H9 (cell line): ENCODE measurements around the gene TADA2B. TPM values are rescaled to one million over a fixed set of nuclear protein-coding genes. Genes with fewer than 3 reads are reported as not detected.

Source experiments
- DNase-seq: peaks from one replicate; pipeline ENCODE4 v3.0.0-alpha.2; 2017
- H2AFZ ChIP-seq: one replicate; pipeline ENCODE4 v1.6.1; 2013; ENCODE audit warnings: mild to moderate bottlenecking, low read length, control low read depth, moderate library complexity
- H2AK5ac ChIP-seq: 2 replicates; pipeline ENCODE4 v1.6.1; 2013; ENCODE audit warnings: low read length, control low read depth, mixed read lengths; ENCODE audit not compliant: insufficient read length
- H2BK120ac ChIP-seq: one replicate; pipeline ENCODE4 v1.6.1; 2013; ENCODE audit warnings: low read depth, mild to moderate bottlenecking, low read length, control low read depth, inconsistent platforms; ENCODE audit not compliant: poor library complexity, severe bottlenecking
- H2BK12ac ChIP-seq: 2 replicates; pipeline ENCODE4 v1.6.1; 2013; ENCODE audit warnings: low read length, control low read depth, mixed read lengths, low read depth; ENCODE audit not compliant: insufficient read length
- H2BK15ac ChIP-seq: 2 replicates; pipeline ENCODE4 v1.6.1; 2013; ENCODE audit warnings: low read depth, low read length, control low read depth
- H2BK20ac ChIP-seq: one replicate; pipeline ENCODE4 v1.6.1; 2013; ENCODE audit warnings: low read depth, mild to moderate bottlenecking, low read length, control low read depth, inconsistent platforms; ENCODE audit not compliant: poor library complexity, severe bottlenecking
- H2BK5ac ChIP-seq: 2 replicates; pipeline ENCODE4 v1.6.1; 2013; ENCODE audit warnings: low read length, control low read depth, mixed read lengths; ENCODE audit not compliant: insufficient read length
- H3K14ac ChIP-seq: 2 replicates; pipeline ENCODE4 v1.6.1; 2013; ENCODE audit warnings: low read length, control low read depth; ENCODE audit not compliant: insufficient read depth
- H3K18ac ChIP-seq: 2 replicates; pipeline ENCODE4 v1.6.1; 2013; ENCODE audit warnings: low read depth, mild to moderate bottlenecking, mixed read lengths, low read length, control low read depth; ENCODE audit not compliant: insufficient read length
- H3K23ac ChIP-seq: 2 replicates; pipeline ENCODE4 v1.6.1; 2013; ENCODE audit warnings: low read length, control low read depth, mixed read lengths, low read depth; ENCODE audit not compliant: insufficient read length
- H3K23me2 ChIP-seq: 2 replicates; pipeline ENCODE4 v1.6.1; 2013; ENCODE audit warnings: low read depth, mild to moderate bottlenecking, mixed read lengths, low read length, control low read depth; ENCODE audit not compliant: insufficient read length, poor library complexity, severe bottlenecking
- H3K27ac ChIP-seq: 2 replicates; pipeline ENCODE4 v1.5.1; 2013; ENCODE audit warnings: low read length, control low read depth, mixed read lengths, low read depth; ENCODE audit not compliant: insufficient read length
- H3K27me3 ChIP-seq: 2 replicates; pipeline ENCODE4 v1.6.1; 2013; ENCODE audit warnings: low read length, control low read depth, inconsistent platforms; ENCODE audit not compliant: insufficient read depth
- H3K4ac ChIP-seq: 2 replicates; pipeline ENCODE4 v1.6.1; 2013; ENCODE audit warnings: low read depth, mild to moderate bottlenecking, control low read depth, inconsistent platforms, low read length, moderate library complexity
- H3K4me1 ChIP-seq: 2 replicates; pipeline ENCODE4 v1.6.1; 2013; ENCODE audit warnings: low read length, control low read depth, inconsistent platforms; ENCODE audit not compliant: insufficient read depth
- H3K4me2 ChIP-seq: 2 replicates; pipeline ENCODE4 v1.6.1; 2013; ENCODE audit warnings: low read length, control low read depth, mixed read lengths; ENCODE audit not compliant: insufficient read length, insufficient read depth
- H3K56ac ChIP-seq: 2 replicates; pipeline ENCODE4 v1.6.1; 2013; ENCODE audit warnings: low read depth, mild to moderate bottlenecking, mixed read lengths, low read length, control low read depth; ENCODE audit not compliant: insufficient read length
- H3K79me1 ChIP-seq: 2 replicates; pipeline ENCODE4 v1.6.1; 2013; ENCODE audit warnings: low read depth, mild to moderate bottlenecking, moderate library complexity, low read length, control low read depth, inconsistent platforms; ENCODE audit not compliant: insufficient read depth, poor library complexity, severe bottlenecking
- H3K79me2 ChIP-seq: 2 replicates; pipeline ENCODE4 v1.6.1; 2013; ENCODE audit warnings: low read length, control low read depth, inconsistent platforms; ENCODE audit not compliant: insufficient read depth
- H3K9ac ChIP-seq: 2 replicates; pipeline ENCODE4 v1.6.1; 2013; ENCODE audit warnings: low read length, control low read depth, mixed read lengths; ENCODE audit not compliant: insufficient read length; ENCODE audit errors: extremely low read depth
- H3K9me3 ChIP-seq: one replicate; pipeline ENCODE4 v1.6.1; 2013; ENCODE audit warnings: low read depth, low read length, inconsistent platforms; ENCODE audit not compliant: control insufficient read depth
- H3T11ph ChIP-seq: one replicate; pipeline ENCODE4 v1.6.1; 2013; ENCODE audit warnings: mild to moderate bottlenecking, low read length, control low read depth, inconsistent platforms
- H4K20me1 ChIP-seq: one replicate; pipeline ENCODE4 v1.6.1; 2013; ENCODE audit not compliant: control insufficient read depth, insufficient read length, insufficient read depth
- H4K5ac ChIP-seq: 2 replicates; pipeline ENCODE4 v1.6.1; 2013; ENCODE audit warnings: low read depth, mild to moderate bottlenecking, mixed read lengths, low read length, control low read depth; ENCODE audit not compliant: insufficient read length
- H4K8ac ChIP-seq: replicated peaks from 2 replicates; pipeline ENCODE4 v1.6.1; 2013; ENCODE audit warnings: low read length, control low read depth, mixed read lengths, low read depth; ENCODE audit not compliant: insufficient read length
- H4K91ac ChIP-seq: 2 replicates; pipeline ENCODE4 v1.6.1; 2013; ENCODE audit warnings: low read depth, mild to moderate bottlenecking, moderate library complexity, mixed read lengths, low read length, control low read depth; ENCODE audit not compliant: insufficient read length
- H3K27ac Mint-ChIP-seq, 3 experiments: 2 replicates in 2 of 3; 3 replicates in 1 of 3; pipeline ENCODE4 v1.8.0; 2020 to 2021; ENCODE audit warnings: mixed read lengths in 3 of 3, mild to moderate bottlenecking in 1 of 3, moderate library complexity in 1 of 3
- H3K27me3 Mint-ChIP-seq: 2 replicates; pipeline ENCODE4 v1.8.0; 2021; ENCODE audit warnings: low read depth, mild to moderate bottlenecking, moderate library complexity, mixed read lengths
- H3K36me3 Mint-ChIP-seq, 3 experiments: 2 replicates in 2 of 3; 3 replicates in 1 of 3; pipeline ENCODE4 v1.8.0; 2020 to 2021; ENCODE audit warnings: low read depth in 3 of 3, mixed read lengths in 3 of 3; ENCODE audit not compliant: insufficient read depth in 1 of 3
- H3K4me1 Mint-ChIP-seq, 2 experiments: 2 replicates each; pipeline ENCODE4 v1.8.0; 2020; ENCODE audit warnings: mixed read lengths in 2 of 2
- H3K4me3 Mint-ChIP-seq, 2 experiments: 2 replicates in 1 of 2; 3 replicates in 1 of 2; pipeline ENCODE4 v1.8.0; 2020 to 2021; ENCODE audit warnings: mild to moderate bottlenecking in 2 of 2, mixed read lengths in 2 of 2, moderate library complexity in 1 of 2
- H3K9me3 Mint-ChIP-seq, 2 experiments: 2 replicates in 1 of 2; 3 replicates in 1 of 2; pipeline ENCODE4 v1.8.0; 2020; ENCODE audit warnings: mild to moderate bottlenecking in 2 of 2, mixed read lengths in 2 of 2, moderate library complexity in 1 of 2
- WGBS: extraction: QIAGEN DNeasy Blood & Tissue Kit; methylation state at CpG from one replicate; pipeline ENCODE4 v1.1.7; 2013; ENCODE audit warnings: missing lambda C conversion rate, low lambda C conversion rate, mixed read lengths; ENCODE audit not compliant: insufficient read length; ENCODE audit errors: extremely low coverage; 5-methylcytosine and 5-hydroxymethylcytosine counted together
- total RNA-seq: library from RNA; stranded (reverse); gene quantifications from 2 replicates; pipeline ENCODE4 v1.2.1, GENCODE V29; 2021
- TF ChIP-seq, protein P1 (sequence below): fragments of 200-600 bp; sonication (generic); conservative IDR thresholded peaks from 3 replicates; pipeline ENCODE4 v1.8.0; 2021; ENCODE audit warnings: antibody characterized with exemption, mild to moderate bottlenecking

Gene TADA2B
- total RNA-seq, 1 experiment from 2014 or later, result 14.0 TPM

DNA sequence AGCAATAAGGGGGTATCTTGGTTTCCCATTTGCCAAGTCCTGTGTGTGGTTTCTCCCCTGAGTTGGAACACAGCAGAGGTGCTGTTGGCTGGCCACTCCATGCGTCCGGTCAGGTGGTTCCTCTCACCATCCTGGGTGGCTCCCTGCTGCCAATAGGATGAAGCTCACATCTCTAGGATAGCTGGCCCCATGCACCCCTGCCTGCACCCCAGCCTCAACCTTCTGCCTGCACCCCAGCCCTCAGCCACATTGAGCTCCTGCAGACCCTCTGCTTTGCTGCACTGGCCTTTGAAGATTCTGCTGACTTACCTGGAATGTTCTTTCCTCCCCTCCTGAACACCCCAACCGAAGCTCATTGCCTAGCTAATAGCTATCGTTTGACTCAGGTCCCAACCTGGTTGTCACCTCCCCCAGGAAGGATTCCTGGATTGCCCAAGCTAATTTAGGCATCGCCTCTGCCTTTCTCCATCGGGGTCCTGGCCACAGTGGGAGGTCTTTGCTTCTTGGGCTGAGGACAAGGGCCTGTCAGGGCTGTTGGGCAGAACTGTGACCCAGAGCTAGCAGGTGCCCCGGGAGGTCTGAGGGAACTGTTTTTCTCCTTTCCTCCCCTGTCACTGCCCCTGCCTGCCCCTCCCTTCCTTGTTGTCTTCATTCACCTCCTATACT, 61.3 kb downstream of the TADA2B start:
- H3K9me3 Mint-ChIP-seq, result no peaks in the 10 kb centered on the region
- Histone ChIP-seq H3K14ac (no peak overlapping the region), H3K27ac (no peak overlapping the region), H3K27me3 (no peaks in the 10 kb centered on the region; the same call in 1 of the 2 replicates), H3K4me2 (no peak overlapping the region), H3K9ac (no peak overlapping the region), H4K91ac (no peak overlapping the region), H2BK20ac (no peak overlapping the region), H3K4me1 (peaks cover 2% of the 10 kb centered on the region; the same call in 1 of the 2 replicates), H3K9me3 (no peaks in the 10 kb centered on the region), H3K4ac (no peak overlapping the region), H3K23me2 (peaks cover 10% of the 10 kb centered on the region), H3T11ph (no peak overlapping the region), H3K79me2 (no peaks in the 10 kb centered on the region), H2BK120ac (no peak overlapping the region), H2BK15ac (no peak overlapping the region), H3K79me1 (no peaks in the 10 kb centered on the region), H3K23ac (no peak overlapping the region), H2BK12ac (no peak overlapping the region), H2BK5ac (no peak overlapping the region), H4K20me1 (no peaks in the 10 kb centered on the region), H2AK5ac (no peak overlapping the region), H3K18ac (no peak overlapping the region), H4K8ac (no peak overlapping the region), H4K5ac (no peak overlapping the region), H3K56ac (no peak overlapping the region), H2AFZ (no peak overlapping the region)
- H3K36me3 Mint-ChIP-seq, result no peaks in the 10 kb centered on the region
- TF ChIP-seq, protein P1, sequence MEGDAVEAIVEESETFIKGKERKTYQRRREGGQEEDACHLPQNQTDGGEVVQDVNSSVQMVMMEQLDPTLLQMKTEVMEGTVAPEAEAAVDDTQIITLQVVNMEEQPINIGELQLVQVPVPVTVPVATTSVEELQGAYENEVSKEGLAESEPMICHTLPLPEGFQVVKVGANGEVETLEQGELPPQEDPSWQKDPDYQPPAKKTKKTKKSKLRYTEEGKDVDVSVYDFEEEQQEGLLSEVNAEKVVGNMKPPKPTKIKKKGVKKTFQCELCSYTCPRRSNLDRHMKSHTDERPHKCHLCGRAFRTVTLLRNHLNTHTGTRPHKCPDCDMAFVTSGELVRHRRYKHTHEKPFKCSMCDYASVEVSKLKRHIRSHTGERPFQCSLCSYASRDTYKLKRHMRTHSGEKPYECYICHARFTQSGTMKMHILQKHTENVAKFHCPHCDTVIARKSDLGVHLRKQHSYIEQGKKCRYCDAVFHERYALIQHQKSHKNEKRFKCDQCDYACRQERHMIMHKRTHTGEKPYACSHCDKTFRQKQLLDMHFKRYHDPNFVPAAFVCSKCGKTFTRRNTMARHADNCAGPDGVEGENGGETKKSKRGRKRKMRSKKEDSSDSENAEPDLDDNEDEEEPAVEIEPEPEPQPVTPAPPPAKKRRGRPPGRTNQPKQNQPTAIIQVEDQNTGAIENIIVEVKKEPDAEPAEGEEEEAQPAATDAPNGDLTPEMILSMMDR, result no peak
- no peak for DNase-seq
- peaks cover 58% of the 10 kb centered on the region for H3K27me3 Mint-ChIP-seq
- peak overlapping the region in 1 of 2 experiments; percentile 45; a peak in 1 of 5 replicates for H3K4me3 Mint-ChIP-seq
- no CpG with 5 or more reads among the region's 7 CpGs for WGBS
- H3K27ac Mint-ChIP-seq, result no peak overlapping the region
- peaks cover 11 to 20% of the 10 kb centered on the region in 2 experiments for H3K4me1 Mint-ChIP-seq
